HL-60 (cell line): ENCODE measurements around the gene ATP2A2.

Experiments used
- CTCF ChIP-seq: IDR thresholded peaks from one replicate; pipeline ENCODE4 v1.5.1; 2011; ENCODE audit warnings: low read length, control low read depth, inconsistent platforms; ENCODE audit not compliant: insufficient read depth
- GABPA ChIP-seq: IDR thresholded peaks from 2 replicates; pipeline ENCODE4 v1.6.1; 2012; ENCODE audit warnings: low read depth
- POLR2AphosphoS5 ChIP-seq: IDR thresholded peaks from 2 replicates; pipeline ENCODE4 v1.6.1; 2012; ENCODE audit warnings: low read depth
- TF ChIP-seq, protein P1 (sequence below): IDR thresholded peaks from 2 replicates; pipeline ENCODE4 v1.6.1; 2012; ENCODE audit warnings: low read depth; ENCODE audit not compliant: insufficient replicate concordance

DNA sequence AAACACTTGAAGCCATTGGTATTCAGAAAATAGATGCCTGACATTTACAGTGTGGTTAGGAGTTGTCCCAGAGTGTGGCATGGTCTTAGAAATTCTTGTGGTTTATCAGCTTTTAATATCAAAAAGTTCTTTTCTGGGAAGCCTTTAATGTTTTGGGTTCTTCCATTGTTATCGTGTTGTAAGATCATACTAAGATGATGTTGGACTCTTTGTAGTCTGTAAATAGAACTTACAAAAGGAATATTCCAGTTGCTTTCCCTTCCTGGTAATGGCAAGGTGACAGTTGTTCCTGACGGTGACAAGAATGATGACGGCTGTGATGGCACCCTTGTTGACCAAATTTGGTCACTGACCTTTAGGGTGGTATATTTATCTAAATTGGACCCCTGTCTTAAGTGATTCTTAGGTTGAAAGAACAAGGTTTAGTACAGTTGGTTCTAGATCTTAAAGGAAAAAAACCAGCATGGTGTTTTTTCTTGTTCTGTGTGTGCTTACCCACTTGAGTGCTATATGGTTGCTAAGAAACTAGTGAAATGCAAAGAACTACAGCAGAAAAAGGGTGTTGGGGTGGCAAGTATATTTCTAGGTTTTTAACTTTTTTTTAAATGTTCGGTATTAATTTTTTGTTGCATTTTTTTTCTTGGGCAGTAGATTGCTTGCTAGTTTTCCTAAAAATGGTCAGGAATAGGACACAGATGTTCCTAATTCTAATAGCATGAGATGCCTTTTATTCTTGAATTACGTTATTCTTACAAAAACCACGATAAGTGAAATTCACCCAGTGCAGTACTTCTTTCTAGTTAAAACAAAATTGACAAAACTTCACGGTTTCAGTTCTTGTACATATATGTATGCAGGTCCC lies 2.1 kb downstream of the ATP2A2 start:
- TF ChIP-seq CTCF (no peak), POLR2AphosphoS5 (no peak), GABPA (no peak)
- TF ChIP-seq, protein P1, sequence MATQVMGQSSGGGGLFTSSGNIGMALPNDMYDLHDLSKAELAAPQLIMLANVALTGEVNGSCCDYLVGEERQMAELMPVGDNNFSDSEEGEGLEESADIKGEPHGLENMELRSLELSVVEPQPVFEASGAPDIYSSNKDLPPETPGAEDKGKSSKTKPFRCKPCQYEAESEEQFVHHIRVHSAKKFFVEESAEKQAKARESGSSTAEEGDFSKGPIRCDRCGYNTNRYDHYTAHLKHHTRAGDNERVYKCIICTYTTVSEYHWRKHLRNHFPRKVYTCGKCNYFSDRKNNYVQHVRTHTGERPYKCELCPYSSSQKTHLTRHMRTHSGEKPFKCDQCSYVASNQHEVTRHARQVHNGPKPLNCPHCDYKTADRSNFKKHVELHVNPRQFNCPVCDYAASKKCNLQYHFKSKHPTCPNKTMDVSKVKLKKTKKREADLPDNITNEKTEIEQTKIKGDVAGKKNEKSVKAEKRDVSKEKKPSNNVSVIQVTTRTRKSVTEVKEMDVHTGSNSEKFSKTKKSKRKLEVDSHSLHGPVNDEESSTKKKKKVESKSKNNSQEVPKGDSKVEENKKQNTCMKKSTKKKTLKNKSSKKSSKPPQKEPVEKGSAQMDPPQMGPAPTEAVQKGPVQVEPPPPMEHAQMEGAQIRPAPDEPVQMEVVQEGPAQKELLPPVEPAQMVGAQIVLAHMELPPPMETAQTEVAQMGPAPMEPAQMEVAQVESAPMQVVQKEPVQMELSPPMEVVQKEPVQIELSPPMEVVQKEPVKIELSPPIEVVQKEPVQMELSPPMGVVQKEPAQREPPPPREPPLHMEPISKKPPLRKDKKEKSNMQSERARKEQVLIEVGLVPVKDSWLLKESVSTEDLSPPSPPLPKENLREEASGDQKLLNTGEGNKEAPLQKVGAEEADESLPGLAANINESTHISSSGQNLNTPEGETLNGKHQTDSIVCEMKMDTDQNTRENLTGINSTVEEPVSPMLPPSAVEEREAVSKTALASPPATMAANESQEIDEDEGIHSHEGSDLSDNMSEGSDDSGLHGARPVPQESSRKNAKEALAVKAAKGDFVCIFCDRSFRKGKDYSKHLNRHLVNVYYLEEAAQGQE = no peak
